Activated CD4-positive, alpha-beta memory T cell treated with anti-CD3 and anti-CD28 coated beads for 36 hours (primary cell): Measurements from ENCODE around the gene MDGA2. TPM values are rescaled to one million over a fixed set of nuclear protein-coding genes. Genes with fewer than 3 reads are reported as not detected.
"Not testable (repeated sequence)": the region's sequence is repeated elsewhere in the genome, so short reads cannot be mapped to it uniquely, and the experiment has no call there.

Source experiments
- CTCF ChIA-PET: fragments of 350-600 bp; sonication (Branson Sonifier 250); formaldehyde crosslinking; loops from one replicate; lab custom pipeline; 2021; ENCODE audit warnings: antibody characterized with exemption, inconsistent platforms; lab: Charles Lee
- POLR2A ChIA-PET: fragments of 350-600 bp; sonication (Branson Sonifier 250); formaldehyde crosslinking; loops from one replicate; lab custom pipeline; 2021; ENCODE audit warnings: antibody characterized with exemption; lab: Charles Lee
- DNase-seq: peaks from one replicate; pipeline ENCODE4 v3.0.0-alpha.2; 2020
- H3K27ac Mint-ChIP-seq: one replicate; pipeline ENCODE4 v1.8.0; 2021; ENCODE audit warnings: mixed read lengths
- H3K27me3 Mint-ChIP-seq: one replicate; pipeline ENCODE4 v1.8.0; 2021; ENCODE audit warnings: mixed read lengths
- H3K36me3 Mint-ChIP-seq: one replicate; pipeline ENCODE4 v1.8.0; 2021; ENCODE audit warnings: mixed read lengths
- H3K4me1 Mint-ChIP-seq: one replicate; pipeline ENCODE4 v1.8.0; 2021; ENCODE audit warnings: low read depth, mixed read lengths
- H3K4me3 Mint-ChIP-seq: one replicate; pipeline ENCODE4 v1.8.0; 2021; ENCODE audit warnings: mild to moderate bottlenecking, mixed read lengths
- H3K9me3 Mint-ChIP-seq: one replicate; pipeline ENCODE4 v1.8.0; 2021; ENCODE audit warnings: mixed read lengths
- intact Hi-C: fragments of 100-400 bp; cut with micrococcal nuclease; formaldehyde crosslinking; loops from one replicate; pipeline ENCODE4 v1.15.1; 2023
- total RNA-seq, 2 experiments: library from RNA; stranded (reverse); gene quantifications; one replicate each; pipeline ENCODE4 v1.2.3, GENCODE V29; 2021

MDGA2 gene
- total RNA-seq, 2 experiments from 2014 or later, result not detected

DNA sequence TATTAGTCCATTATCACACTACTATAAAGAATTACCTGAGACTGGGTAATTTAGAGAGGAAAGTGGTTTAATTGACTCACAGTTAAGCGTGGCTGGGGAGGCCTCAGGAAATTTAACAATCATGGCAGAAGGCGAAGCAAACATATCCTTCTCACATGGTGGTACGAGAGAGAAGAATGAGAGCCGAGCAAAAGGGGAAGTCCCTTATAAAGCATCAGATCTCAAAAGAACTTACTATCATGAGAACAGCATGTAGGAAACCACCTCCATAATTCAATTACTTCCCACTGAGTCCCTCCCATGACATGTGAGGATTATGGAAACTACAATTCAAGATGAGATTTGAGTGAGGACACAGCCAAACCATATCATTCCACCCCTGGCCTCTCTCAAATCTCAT lies 422.6 kb downstream of the MDGA2 start:
- ChIA-PET CTCF (no interaction called here), POLR2A (no interaction called here)
- DNase-seq, result no peak
- H3K4me3 Mint-ChIP-seq, result no peak overlapping the region
- no peaks in the 10 kb centered on the region for H3K27me3 Mint-ChIP-seq
- no peaks in the 10 kb centered on the region for H3K4me1 Mint-ChIP-seq
- no peaks in the 10 kb centered on the region for H3K36me3 Mint-ChIP-seq
- no peak overlapping the region for H3K27ac Mint-ChIP-seq
- peaks cover 23% of the 10 kb centered on the region for H3K9me3 Mint-ChIP-seq
- intact Hi-C loops, result no loop called here

DNA sequence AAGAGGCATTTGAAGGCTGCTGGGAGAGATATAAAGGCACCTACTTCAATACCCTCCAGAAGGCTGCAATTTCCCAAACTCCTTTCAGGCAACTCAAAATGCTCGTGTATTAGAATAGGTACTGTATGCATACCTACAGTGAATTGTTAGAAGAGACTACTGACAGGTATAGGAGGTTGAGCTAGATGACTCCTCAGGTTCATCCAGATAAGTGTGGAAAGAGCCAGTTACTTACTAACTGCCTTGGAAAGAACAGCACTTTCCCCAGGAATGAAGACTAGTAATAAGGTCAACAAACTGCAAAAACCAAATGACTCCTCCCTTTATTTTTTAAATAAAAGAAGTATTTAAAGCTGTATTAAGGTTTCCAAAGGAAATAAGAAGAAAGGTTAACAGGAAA lies 429.0 kb downstream of the MDGA2 start:
- DNase-seq, result no peak
- H3K4me1 Mint-ChIP-seq, result no peaks in the 10 kb centered on the region
- H3K27me3 Mint-ChIP-seq, result no peaks in the 10 kb centered on the region
- ChIA-PET POLR2A (no interaction called here), CTCF (no interaction called here)
- no peak overlapping the region for H3K4me3 Mint-ChIP-seq
- H3K9me3 Mint-ChIP-seq, result peaks cover 7% of the 10 kb centered on the region
- intact Hi-C loops, result no loop called here
- H3K27ac Mint-ChIP-seq, result no peak overlapping the region
- no peaks in the 10 kb centered on the region for H3K36me3 Mint-ChIP-seq

DNA sequence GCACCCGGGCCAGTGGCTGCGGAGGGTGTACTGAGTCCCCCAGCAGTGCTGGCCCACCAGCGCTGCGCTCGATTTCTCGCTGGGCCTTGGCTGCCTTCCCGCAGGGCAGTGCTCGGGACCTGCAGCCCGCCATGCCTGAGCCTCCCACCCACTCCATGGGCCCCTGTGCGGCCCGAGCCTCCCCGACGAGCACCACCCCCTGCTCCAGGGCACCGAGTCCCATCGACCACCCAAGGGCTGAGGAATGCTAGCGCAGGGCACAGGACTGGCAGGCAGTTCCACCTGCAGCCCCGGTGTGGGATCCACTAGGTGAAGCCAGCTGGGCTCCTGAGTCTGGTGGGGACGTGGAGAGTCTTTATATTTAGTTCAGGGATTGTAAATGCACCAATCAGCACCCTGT lies 432.8 kb downstream of the MDGA2 start:
- H3K9me3 Mint-ChIP-seq, H3K4me3 Mint-ChIP-seq, H3K27ac Mint-ChIP-seq, CTCF ChIA-PET, POLR2A ChIA-PET, H3K36me3 Mint-ChIP-seq, intact Hi-C loops, H3K27me3 Mint-ChIP-seq, DNase-seq, H3K4me1 Mint-ChIP-seq: not testable (repeated sequence)

DNA sequence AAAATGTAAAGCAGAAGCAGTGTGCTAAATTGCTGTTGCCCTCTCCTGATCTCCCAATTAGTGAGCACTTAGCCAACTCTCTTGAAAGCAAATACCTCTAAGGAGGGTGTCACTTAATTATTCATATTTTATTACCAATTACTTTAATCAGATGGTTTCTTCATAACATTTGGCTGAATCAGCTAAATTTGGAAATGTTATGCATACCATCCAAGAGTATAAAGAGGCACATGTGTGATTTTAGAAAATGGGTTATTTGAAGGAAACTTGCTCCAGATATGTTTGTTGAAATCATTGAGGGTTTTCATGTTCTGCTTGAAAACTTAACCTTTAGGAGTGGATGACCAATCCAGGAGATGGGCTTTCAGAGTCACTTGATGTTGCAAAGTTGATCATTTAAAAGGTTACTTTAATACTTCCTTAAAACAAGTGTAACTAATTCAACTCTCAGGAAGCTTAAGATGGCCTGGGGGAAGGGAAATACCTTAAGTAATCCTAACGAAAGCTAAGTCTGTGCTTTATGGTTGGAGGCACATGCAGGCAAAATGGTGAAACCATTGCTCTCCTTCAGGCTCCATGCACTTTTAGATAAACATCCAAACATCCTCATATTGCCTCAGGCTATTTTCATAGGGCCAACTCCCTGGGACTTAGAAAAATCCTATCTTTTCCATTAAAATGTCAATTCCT lies 434.5 kb downstream of the MDGA2 start:
- Mint-ChIP-seq H3K27ac (no peak overlapping the region), H3K36me3 (no peaks in the 10 kb centered on the region), H3K4me3 (no peak overlapping the region), H3K4me1 (no peaks in the 10 kb centered on the region), H3K9me3 (peaks cover 7% of the 10 kb centered on the region), H3K27me3 (no peaks in the 10 kb centered on the region)
- CTCF ChIA-PET, result no interaction called here
- no peak for DNase-seq
- POLR2A ChIA-PET, result no interaction called here
- intact Hi-C loops, result no loop called here

DNA sequence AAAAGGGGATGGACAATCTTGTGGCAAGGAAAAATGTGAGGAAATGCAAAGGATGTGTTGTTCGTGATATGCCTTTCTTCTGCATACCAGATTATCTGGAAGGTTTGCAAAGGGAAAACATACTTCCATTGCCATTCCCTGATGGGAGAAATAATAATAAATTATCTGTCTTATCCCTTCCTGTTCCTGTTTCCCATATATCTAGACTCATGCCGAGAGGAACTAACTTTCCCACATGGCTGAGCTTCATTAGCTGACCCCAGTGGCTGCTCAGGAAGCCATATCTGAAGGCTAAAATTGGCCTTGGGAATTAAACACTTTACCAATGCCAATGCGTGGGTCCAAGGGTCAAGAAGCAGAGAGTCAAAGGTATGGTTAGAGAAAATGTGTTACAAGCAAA lies 439.8 kb downstream of the MDGA2 start:
- no peaks in the 10 kb centered on the region for H3K9me3 Mint-ChIP-seq
- no peak overlapping the region for H3K27ac Mint-ChIP-seq
- no peaks in the 10 kb centered on the region for H3K36me3 Mint-ChIP-seq
- ChIA-PET POLR2A (no interaction called here), CTCF (no interaction called here)
- H3K4me3 Mint-ChIP-seq, result no peak overlapping the region
- no peak for DNase-seq
- no peaks in the 10 kb centered on the region for H3K4me1 Mint-ChIP-seq
- no peaks in the 10 kb centered on the region for H3K27me3 Mint-ChIP-seq
- intact Hi-C loops, result no loop called here

DNA sequence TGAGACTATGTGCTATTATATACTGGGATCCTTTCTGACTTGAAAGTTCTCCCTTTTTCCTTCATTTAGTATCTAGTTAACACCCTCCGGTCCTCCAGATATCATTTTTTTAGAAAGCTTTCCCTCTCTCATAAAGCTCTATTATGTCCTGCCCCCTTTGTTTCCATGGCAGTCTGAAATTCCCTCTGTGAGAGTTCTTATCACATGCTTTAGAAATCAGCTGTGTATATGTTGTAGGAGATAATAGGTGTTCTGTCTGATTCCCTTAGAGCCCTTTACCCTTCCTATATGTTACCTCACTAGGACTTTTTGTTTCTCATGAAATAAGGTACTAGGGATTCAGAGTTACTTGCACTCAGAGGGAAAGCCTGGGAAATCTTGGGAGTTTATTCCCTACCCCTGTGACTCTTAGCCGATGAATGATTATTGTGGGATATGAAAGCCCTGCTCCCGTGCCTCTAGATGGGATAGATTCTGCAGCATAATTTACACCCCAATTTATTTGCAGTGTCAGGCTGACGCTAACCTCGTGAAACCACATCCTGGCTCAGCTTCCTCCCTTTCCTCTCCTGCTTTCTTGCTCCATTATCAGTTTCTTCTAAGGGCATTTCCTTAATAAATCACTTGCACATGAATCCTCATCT lies 448.4 kb downstream of the MDGA2 start:
- Mint-ChIP-seq H3K36me3 (no peaks in the 10 kb centered on the region), H3K4me3 (no peak overlapping the region), H3K27ac (no peak overlapping the region), H3K27me3 (no peaks in the 10 kb centered on the region), H3K4me1 (no peaks in the 10 kb centered on the region), H3K9me3 (peaks cover 5% of the 10 kb centered on the region)
- no peak for DNase-seq
- intact Hi-C loops, result no loop called here
- POLR2A ChIA-PET, result no interaction called here
- CTCF ChIA-PET, result no interaction called here

DNA sequence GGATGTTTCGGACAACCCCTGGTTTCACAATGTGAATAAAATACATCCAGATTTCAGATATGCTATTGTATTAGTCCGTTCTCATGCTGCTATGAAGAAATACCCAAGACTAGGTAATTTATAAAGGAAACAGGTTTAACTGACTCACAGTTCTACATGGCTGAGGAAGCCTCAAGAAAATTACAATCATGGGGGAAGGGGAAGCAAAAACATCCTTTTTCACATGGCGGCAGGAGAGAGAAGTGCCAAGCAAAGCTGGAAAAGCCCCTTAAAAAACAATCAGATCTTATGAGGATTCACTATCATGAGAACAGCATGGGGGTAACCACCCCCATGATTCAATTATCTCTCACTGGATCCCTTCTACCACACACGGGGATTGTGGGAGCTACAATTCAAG lies 451.7 kb downstream of the MDGA2 start:
- no peak overlapping the region for H3K27ac Mint-ChIP-seq
- no peak for DNase-seq
- POLR2A ChIA-PET, result no interaction called here
- no peaks in the 10 kb centered on the region for H3K27me3 Mint-ChIP-seq
- peaks cover 7% of the 10 kb centered on the region for H3K9me3 Mint-ChIP-seq
- no peaks in the 10 kb centered on the region for H3K4me1 Mint-ChIP-seq
- intact Hi-C loops, result no loop called here
- H3K4me3 Mint-ChIP-seq, result no peak overlapping the region
- CTCF ChIA-PET, result no interaction called here
- H3K36me3 Mint-ChIP-seq, result no peaks in the 10 kb centered on the region

DNA sequence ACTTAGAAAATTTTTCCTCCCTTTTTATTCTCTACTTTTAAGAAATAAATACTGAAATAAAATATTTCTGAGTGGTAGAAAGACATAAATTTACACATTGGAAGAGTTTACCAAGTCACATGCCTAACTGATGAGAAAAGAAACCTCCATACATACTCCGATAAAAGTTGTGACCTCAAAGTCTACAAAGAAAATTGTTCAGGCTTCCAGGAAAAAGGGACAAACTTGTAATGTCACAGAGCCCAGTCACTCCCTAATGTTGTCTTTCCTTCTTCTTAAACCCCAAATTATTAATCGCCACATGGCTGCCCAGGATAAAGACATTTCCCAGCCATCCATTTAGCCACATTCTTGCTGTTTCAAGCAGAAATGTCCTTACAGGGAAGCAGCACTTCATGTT lies 455.3 kb downstream of the MDGA2 start:
- H3K4me1 Mint-ChIP-seq, result no peaks in the 10 kb centered on the region
- H3K27ac Mint-ChIP-seq, result no peak overlapping the region
- no peaks in the 10 kb centered on the region for H3K36me3 Mint-ChIP-seq
- ChIA-PET CTCF (no interaction called here), POLR2A (no interaction called here)
- no peak overlapping the region for H3K4me3 Mint-ChIP-seq
- intact Hi-C loops, result no loop called here
- DNase-seq, result no peak
- H3K27me3 Mint-ChIP-seq, result no peaks in the 10 kb centered on the region
- peaks cover 7% of the 10 kb centered on the region for H3K9me3 Mint-ChIP-seq

DNA sequence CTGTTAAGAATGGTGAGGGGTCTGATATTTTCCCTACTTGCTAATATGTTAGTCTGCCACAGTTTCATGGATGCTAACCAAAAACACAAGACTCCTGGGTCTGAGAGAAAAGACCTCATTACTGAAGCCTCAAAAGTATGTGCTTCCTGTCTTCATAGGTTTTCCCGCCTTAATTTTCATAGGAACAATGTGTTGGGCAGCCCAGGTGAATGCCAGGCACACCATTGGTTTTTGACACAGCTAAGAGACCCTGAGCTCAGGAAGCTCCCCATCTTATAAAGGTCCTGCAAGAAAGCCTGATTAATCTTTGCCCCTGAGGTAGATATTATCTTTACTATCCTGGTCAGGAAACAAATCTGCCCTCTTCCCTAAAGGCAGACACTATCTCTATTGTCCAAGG lies 464.1 kb downstream of the MDGA2 start:
- no peak for DNase-seq
- H3K4me3 Mint-ChIP-seq, result no peak overlapping the region
- CTCF ChIA-PET, result no interaction called here
- H3K27ac Mint-ChIP-seq, result no peak overlapping the region
- no peaks in the 10 kb centered on the region for H3K36me3 Mint-ChIP-seq
- no peaks in the 10 kb centered on the region for H3K27me3 Mint-ChIP-seq
- intact Hi-C loops, result no loop called here
- POLR2A ChIA-PET, result no interaction called here
- H3K4me1 Mint-ChIP-seq, result no peaks in the 10 kb centered on the region
- H3K9me3 Mint-ChIP-seq, result peaks cover 3% of the 10 kb centered on the region

DNA sequence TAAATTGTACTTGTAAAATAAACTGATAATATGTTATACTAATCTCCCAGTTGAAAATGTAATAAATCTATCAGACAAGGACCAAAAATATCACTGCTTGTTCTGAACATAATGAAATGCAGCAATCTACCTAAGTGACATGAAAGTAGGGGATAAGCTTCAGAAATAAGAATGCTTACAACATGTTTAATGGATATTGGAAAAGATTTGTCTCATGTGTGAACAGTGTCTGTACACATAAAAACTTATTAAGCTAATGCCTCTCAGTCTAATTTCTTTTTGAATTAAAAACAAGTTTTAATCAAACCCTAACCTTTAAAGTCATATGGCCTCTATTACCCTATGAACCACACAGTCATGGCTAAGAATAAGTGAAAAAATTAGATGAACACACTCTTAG lies 465.3 kb downstream of the MDGA2 start:
- ChIA-PET CTCF (no interaction called here), POLR2A (no interaction called here)
- peaks cover 3% of the 10 kb centered on the region for H3K9me3 Mint-ChIP-seq
- intact Hi-C loops, result no loop called here
- no peak for DNase-seq
- no peaks in the 10 kb centered on the region for H3K4me1 Mint-ChIP-seq
- H3K36me3 Mint-ChIP-seq, result no peaks in the 10 kb centered on the region
- H3K4me3 Mint-ChIP-seq, result no peak overlapping the region
- H3K27ac Mint-ChIP-seq, result no peak overlapping the region
- H3K27me3 Mint-ChIP-seq, result no peaks in the 10 kb centered on the region

DNA sequence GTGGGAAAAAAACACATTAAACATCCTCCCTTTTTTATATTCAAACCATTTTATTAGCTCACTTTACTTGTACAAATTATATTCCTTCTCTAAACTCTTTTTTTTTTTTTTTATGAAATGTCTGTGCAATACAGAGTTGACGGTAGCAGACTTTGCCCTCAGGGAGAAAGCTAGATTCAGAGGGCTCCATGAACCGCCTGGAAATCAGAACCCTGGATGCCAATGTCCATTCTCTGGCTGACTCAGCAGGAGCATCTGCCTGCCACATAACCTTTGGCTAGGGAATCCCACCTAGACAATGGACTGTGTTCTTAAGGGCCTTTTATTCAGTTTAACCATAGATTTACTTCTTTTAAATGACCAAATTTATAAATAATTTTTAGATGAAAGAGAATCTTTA lies 467.0 kb downstream of the MDGA2 start:
- no peak for DNase-seq
- ChIA-PET CTCF (no interaction called here), POLR2A (no interaction called here)
- no peak overlapping the region for H3K27ac Mint-ChIP-seq
- H3K4me3 Mint-ChIP-seq, result no peak overlapping the region
- no peaks in the 10 kb centered on the region for H3K4me1 Mint-ChIP-seq
- no peaks in the 10 kb centered on the region for H3K36me3 Mint-ChIP-seq
- intact Hi-C loops, result no loop called here
- no peaks in the 10 kb centered on the region for H3K27me3 Mint-ChIP-seq
- peaks cover under 1% of the 10 kb centered on the region for H3K9me3 Mint-ChIP-seq

DNA sequence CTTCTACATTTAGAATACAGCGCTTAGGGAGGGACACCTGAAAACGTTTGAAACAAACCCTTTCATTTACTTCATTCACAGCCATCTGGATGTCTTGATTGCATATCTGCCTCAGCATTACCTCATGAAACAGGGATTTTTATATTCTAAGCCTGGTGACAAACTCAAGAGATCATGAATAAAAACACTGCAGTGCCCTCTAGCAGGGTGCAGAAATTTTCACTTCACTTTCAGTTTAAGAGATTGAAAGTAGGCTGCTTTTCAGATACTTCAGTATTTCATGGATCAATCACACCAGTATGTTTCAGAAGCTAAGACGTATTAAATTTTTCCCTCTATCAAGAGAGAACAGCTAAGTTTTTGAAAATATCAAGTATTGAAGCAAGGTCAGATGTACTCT lies 467.8 kb downstream of the MDGA2 start:
- ChIA-PET POLR2A (no interaction called here), CTCF (no interaction called here)
- no peaks in the 10 kb centered on the region for H3K36me3 Mint-ChIP-seq
- no peak overlapping the region for H3K27ac Mint-ChIP-seq
- H3K27me3 Mint-ChIP-seq, result no peaks in the 10 kb centered on the region
- DNase-seq, result no peak
- H3K4me3 Mint-ChIP-seq, result no peak overlapping the region
- H3K9me3 Mint-ChIP-seq, result no peaks in the 10 kb centered on the region
- no peaks in the 10 kb centered on the region for H3K4me1 Mint-ChIP-seq
- intact Hi-C loops, result no loop called here

DNA sequence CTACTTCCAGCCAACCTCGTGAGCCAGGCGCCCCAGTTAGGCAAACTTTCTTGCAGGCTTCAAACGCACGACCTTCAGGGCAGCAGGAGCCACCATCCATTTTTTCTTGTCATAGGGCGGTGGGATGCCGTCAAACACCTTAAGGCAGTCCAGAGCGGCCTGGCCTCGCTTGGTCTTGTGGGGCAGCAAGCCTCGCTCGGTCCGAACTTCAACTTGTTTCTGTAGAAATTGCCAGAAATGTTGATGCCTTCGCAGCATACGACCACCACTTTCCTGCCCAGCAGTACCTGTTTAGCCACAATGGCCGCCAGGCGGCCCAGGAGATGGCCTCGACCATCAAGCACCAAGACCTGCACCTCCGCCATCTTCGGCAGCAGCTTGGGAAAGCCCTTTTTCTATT lies 474.7 kb downstream of the MDGA2 start:
- no peaks in the 10 kb centered on the region for H3K4me1 Mint-ChIP-seq
- intact Hi-C loops, result no loop called here
- H3K36me3 Mint-ChIP-seq, result no peaks in the 10 kb centered on the region
- CTCF ChIA-PET, result no interaction called here
- POLR2A ChIA-PET, result no interaction called here
- no peak overlapping the region for H3K27ac Mint-ChIP-seq
- no peaks in the 10 kb centered on the region for H3K27me3 Mint-ChIP-seq
- no peak for DNase-seq
- peaks cover 7% of the 10 kb centered on the region for H3K9me3 Mint-ChIP-seq
- H3K4me3 Mint-ChIP-seq, result no peak overlapping the region
